HL-60 (cell line): ENCODE data around the gene C19orf53.

Source experiments
- POLR2AphosphoS5 ChIP-seq: IDR thresholded peaks from 2 replicates; pipeline ENCODE4 v1.6.1; 2012; ENCODE audit warnings: low read depth
- TF ChIP-seq, protein P1 (sequence below): IDR thresholded peaks from one replicate; pipeline ENCODE4 v1.5.1; 2011; ENCODE audit warnings: low read length, control low read depth, inconsistent platforms; ENCODE audit not compliant: insufficient read depth

- TF ChIP-seq, protein P1, sequence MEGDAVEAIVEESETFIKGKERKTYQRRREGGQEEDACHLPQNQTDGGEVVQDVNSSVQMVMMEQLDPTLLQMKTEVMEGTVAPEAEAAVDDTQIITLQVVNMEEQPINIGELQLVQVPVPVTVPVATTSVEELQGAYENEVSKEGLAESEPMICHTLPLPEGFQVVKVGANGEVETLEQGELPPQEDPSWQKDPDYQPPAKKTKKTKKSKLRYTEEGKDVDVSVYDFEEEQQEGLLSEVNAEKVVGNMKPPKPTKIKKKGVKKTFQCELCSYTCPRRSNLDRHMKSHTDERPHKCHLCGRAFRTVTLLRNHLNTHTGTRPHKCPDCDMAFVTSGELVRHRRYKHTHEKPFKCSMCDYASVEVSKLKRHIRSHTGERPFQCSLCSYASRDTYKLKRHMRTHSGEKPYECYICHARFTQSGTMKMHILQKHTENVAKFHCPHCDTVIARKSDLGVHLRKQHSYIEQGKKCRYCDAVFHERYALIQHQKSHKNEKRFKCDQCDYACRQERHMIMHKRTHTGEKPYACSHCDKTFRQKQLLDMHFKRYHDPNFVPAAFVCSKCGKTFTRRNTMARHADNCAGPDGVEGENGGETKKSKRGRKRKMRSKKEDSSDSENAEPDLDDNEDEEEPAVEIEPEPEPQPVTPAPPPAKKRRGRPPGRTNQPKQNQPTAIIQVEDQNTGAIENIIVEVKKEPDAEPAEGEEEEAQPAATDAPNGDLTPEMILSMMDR = no peak
- TF ChIP-seq POLR2AphosphoS5 = no peak
These were observed 30.1 kb upstream of the C19orf53 start for GRCh38 chr19:13744174-13744573.
